RCC 7860 (cell line): ENCODE results near the gene PBRM1.

Experiments
- DNase-seq: peaks from one replicate; pipeline ENCODE4 v3.0.0-alpha.2; 2015; ENCODE audit warnings: low spot score
- FAIRE-seq: peaks from 2 replicates; lab custom pipeline; 2012; peaks lifted over from hg19 to GRCh38; lab: Jason Lieb, UNC

PBRM1 gene

GRCh38 chr3:52574056-52574965 is 111.4 kb downstream of the PBRM1 start:
- no peak for FAIRE-seq
- no peak for DNase-seq

GRCh38 chr3:52572221-52572620 is 113.5 kb downstream of the PBRM1 start:
- DNase-seq (no peak), FAIRE-seq (no peak)

GRCh38 chr3:52570076-52570475 is 115.6 kb downstream of the PBRM1 start:
- no peak for FAIRE-seq
- DNase-seq = no peak

GRCh38 chr3:52568069-52568468 is 117.6 kb downstream of the PBRM1 start:
- FAIRE-seq (no peak), DNase-seq (no peak)

- DNase-seq (no peak), FAIRE-seq (no peak)
Observed at GRCh38 chr3:52563984-52564383, 121.7 kb downstream of the PBRM1 start.

- no peak for FAIRE-seq
- DNase-seq = no peak
Observed at GRCh38 chr3:52561028-52561747, 124.5 kb downstream of the PBRM1 start.

GRCh38 chr3:52558436-52558835 is 127.3 kb downstream of the PBRM1 start:
- DNase-seq = no peak
- no peak for FAIRE-seq

DNA sequence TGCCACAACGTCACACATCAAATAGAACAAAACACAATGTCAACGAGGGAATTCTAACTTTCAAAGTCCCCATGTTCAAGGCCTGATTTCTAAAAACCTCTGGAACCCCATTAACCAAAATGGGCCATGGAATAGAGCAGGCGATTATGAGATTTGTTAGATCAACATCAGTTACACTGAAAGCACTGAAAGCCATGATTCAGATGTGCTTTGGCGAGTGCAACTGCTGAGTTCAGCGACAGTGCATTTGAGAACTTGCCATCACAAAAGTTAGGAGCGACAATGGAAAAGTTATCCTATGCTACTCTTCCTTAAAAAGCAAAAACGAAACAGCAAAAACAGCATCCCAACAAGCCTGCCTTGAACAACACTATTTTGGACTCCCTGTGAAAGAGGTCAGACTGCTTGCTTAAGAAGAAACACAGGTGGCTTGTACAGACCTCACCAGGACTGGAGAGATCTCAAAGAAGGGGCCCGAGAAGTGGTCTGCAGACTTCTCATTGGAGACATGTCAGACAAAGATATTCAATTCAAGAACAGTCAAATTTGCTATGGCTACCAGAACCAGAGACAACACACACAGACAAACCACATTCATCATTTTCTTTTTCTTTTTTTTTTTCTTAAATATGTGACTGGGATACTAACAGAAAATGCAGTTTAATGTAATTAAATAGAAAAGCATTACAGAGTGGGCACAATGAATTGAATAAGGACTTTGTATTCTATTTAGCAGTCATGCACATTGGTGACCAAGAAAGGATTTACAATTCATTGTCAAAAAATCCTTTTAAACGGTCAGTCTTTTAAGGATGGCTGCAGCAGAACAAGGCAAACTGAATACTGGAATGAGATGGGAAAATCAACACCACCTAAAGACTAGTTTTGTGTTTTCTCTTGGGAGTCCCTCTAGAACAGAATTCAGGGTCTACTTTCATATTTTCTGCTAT is 128.4 kb downstream of the PBRM1 start:
- FAIRE-seq = no peak
- DNase-seq = no peak

DNA sequence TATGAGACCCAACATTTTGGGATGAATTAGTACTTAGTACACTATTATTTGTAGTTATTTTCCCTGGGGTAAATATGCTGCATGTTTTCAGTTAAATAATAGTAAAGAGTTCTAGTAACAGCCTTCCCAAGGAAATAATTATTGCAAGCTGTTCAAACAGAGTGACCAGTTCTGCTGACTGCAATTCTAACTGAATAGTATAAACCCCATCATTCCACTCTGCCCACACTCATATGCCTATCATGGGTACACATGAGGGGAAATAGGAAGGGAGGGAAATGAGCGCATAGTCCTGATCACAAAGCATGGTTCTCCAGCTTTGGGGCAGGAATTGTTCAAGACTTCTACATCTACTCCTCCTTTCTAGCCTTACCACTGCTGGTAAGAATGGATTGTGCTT is 130.7 kb downstream of the PBRM1 start:
- FAIRE-seq (no peak), DNase-seq (no peak)

DNA sequence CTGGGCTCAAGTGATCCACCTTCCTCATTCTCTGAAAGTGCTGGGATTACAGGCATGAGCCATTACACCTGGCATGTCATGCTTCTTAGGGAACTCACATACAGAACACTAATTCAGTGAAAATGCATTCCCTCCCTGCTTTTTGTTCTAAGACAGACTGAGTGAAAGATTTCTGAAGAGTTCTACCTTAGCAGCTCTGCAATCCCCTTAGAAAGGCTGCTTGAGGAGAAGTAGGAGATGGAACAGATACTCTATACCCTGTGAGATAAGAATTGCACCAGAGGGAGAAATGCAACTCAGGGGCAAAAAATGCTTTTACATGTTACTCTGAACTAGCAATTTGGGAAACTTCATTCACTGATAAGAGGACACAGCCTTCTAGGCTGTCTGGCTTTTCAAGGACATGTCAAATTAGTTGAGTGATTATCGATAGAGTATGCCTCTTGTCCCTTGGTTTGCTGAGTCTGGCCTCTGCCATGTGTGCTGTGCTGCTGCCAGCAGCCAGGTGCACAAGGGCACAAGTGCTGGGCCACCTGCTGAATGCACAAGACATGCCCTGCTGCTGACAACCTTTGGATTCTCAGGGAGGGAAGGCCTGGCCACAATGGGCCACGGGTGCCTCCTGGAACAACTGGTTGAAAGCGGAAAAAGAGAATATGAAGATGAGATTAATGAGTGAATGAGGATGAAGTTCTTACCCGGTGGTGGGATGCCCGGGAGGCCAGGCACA is 131.5 kb downstream of the PBRM1 start:
- no peak for FAIRE-seq
- DNase-seq = no peak

DNA sequence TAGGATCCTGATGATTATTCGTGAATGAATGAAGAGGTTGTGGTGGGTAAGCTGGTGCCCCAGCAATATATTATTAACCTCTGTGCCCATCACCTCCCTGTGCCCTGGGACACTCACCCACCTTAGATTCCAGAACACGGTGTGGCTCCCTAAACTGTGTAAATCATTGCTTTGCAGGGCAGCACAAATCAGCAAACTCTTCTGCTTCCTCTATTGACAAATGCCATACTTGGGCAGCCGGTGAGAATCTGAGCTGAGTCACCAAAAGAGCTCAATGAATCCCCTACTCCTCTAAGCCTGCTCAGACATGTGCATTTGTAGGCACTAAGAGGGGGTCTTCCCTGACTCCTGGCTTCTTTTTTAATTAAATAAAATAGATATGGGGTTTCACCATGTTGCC is 133.6 kb downstream of the PBRM1 start:
- FAIRE-seq (no peak), DNase-seq (no peak)

DNA sequence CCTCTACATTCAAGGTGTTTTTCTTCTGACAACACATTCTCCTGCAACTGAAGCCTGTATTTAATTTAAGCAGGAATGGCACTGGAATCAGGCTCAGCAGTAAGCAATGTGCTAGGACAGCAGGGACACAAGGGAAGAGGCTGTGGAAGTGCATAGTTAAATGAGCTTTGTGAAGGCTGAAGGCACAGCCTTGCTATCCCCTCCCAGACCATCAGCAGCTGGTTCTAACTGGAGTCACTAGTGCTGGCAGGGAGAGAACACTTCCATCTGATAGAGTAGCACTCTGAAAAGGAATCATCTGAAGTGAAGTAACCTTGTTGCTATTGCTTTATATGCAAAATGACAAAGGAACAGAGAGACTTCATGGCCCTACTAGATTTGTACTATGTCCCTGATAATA is 134.6 kb downstream of the PBRM1 start:
- FAIRE-seq = no peak
- DNase-seq = no peak

DNA sequence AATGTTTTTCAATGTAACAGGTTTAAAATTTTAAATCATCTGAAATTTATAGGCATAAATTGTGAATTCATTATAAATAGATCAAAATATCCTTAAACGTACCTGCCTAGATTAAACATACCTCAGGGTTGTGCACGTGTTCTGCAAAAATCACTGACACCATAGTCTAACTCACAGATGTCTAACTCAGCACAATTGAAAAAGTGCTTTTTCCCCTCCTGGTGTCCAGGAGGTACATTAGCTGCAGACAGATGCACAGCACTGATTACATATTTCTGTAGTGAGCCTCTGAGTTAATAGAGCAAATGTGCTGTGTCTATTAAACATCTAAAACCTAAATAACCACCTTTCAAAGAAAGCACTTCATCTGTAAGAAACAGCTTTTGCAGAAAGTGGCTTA is 138.6 kb downstream of the PBRM1 start:
- DNase-seq (no peak), FAIRE-seq (no peak)

- no peak for FAIRE-seq
- DNase-seq = no peak
Observed at GRCh38 chr3:52546111-52546901, 139.4 kb downstream of the PBRM1 start.

- FAIRE-seq (no peak), DNase-seq (no peak)
Observed at GRCh38 chr3:52544937-52545336, 140.8 kb downstream of the PBRM1 start.

DNA sequence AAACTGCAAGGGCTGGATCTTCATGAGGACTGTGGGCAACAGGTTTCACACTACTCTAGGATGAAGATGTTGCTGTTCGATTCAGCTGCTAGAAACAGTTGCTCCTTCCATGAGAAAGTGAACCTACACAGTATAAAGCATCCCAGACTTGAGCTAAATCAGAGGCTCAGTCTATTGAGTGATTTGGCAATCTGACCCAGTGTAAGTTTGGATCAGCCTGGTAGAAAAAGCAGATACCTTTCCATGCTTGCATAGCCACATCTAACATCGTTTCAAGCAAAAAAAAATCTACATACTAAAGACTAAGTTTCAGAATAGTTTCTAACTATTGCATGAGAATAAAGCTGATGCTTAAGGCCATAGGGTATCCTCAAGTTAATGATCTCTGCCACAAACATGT is 144.7 kb downstream of the PBRM1 start:
- FAIRE-seq = no peak

DNA sequence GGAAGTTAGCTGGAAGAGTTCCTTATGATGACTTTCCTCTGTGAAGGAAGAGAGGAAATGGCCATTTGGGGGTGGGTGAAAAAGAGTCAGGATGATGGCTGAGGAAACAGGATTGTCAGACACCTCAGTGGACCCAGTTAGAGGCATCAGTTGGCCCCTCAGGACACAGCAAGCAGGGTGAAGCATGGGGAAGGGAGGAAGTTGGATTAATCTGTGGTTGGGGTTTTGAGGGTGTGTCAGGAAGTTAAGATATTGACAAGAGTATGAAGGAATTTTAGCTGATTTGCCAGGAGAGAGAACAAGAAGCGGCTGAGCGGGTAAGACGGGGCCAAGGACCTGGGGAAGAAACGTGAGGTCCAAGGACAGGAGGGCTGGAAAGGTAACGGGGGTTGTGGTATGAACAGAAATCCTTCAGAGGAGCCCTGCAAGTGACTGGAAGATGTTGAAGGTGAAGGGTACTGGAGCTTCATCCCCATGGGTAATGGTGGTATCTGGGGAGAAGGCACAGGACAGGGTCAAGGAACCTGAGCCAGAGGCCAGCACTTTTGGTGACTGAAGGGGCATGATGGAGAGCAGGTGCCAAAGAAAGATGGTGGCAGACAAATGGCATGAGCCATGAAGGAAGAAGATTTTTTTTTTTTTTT is 146.6 kb downstream of the PBRM1 start:
- FAIRE-seq (no peak), DNase-seq (no peak)

More for the DNA sequence above, 144.7 kb downstream of the PBRM1 start:
- no peak for DNase-seq

DNA sequence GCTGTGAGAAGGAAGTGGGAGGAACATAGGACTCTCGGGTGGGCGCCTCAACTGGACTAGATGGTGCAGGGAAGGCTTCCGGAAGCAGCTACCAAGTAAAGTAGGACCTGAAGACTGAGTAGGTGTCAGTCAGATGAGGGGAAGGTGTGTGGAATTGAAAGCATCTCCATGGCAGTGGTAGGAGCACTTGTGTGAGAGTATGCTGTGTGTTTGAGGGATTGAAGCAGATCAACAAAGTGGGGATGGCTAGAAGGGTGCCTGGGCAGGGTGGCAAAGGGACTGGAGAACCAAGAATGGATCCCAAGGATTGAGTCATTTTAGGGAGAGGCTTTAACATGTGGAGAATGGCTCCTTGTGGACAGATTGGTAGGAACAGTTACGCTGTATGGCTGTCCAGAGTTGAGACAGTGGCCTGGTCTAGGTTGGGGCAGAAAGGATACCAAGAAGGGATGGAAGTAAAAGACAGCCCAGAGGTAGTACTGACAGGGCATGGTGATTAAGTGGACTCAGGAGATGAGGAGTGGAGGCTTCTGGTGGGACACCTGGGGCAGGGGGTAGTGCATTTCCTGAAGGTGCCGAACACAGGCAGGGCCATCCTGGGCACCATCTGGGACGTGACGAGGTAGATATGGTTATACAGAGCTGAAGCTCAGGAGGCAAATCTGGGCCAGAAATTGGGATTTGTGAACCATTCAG is 147.8 kb downstream of the PBRM1 start:
- FAIRE-seq (no peak), DNase-seq (no peak)
